DND-41 (cell line): ENCODE measurements around the gene CRTAC1.

Source experiments
- ATAC-seq: fragments of 200-7000 bp; cut with Tn5 transposase; 3 replicates; pipeline ENCODE4 v1.9.1; 2021; ENCODE audit warnings: low read depth; ENCODE audit not compliant: insufficient read depth
- DNase-seq: peaks from one replicate; pipeline ENCODE4 v3.0.0-alpha.2; 2020
- H2AFZ ChIP-seq: 2 replicates; pipeline ENCODE4 v1.6.0; 2012; ENCODE audit warnings: low read depth, low read length
- H3K27ac ChIP-seq: 2 replicates; pipeline ENCODE4 v1.5.1; 2012; ENCODE audit warnings: low read length, inconsistent platforms
- H3K27me3 ChIP-seq: fragments of 200-600 bp; sonication (generic); 2 replicates; pipeline ENCODE4 v1.6.0; 2012; ENCODE audit warnings: low read length, mild to moderate bottlenecking, inconsistent platforms; ENCODE audit not compliant: insufficient read depth, poor library complexity
- H3K36me3 ChIP-seq: 2 replicates; pipeline ENCODE4 v1.5.1; 2012; ENCODE audit warnings: low read length, inconsistent platforms; ENCODE audit not compliant: insufficient read depth
- H3K4me1 ChIP-seq: 2 replicates; pipeline ENCODE4 v1.5.1; 2012; ENCODE audit warnings: mild to moderate bottlenecking, low read length; ENCODE audit not compliant: insufficient read depth
- H3K4me2 ChIP-seq: 2 replicates; pipeline ENCODE4 v1.6.0; 2012; ENCODE audit warnings: mild to moderate bottlenecking, moderate library complexity, low read length, inconsistent platforms; ENCODE audit not compliant: insufficient read depth
- H3K4me3 ChIP-seq, 2 experiments: fragments of 200-600 bp in 1 of 2; shearing (Covaris generic) in 1 of 2; 2 replicates each; pipeline ENCODE4 v1.5.1; 2012 to 2016; ENCODE audit warnings: inconsistent platforms in 2 of 2, low read length in 2 of 2, mild to moderate bottlenecking in 2 of 2, low read depth in 1 of 2, moderate library complexity in 1 of 2
- H3K79me2 ChIP-seq: 2 replicates; pipeline ENCODE4 v1.6.0; 2012; ENCODE audit warnings: low read length, inconsistent platforms; ENCODE audit not compliant: insufficient read depth
- H3K9ac ChIP-seq: 2 replicates; pipeline ENCODE4 v1.6.0; 2012; ENCODE audit warnings: low read depth, mild to moderate bottlenecking, inconsistent platforms, low read length, moderate library complexity
- H3K9me3 ChIP-seq: 2 replicates; pipeline ENCODE4 v1.5.1; 2012; ENCODE audit warnings: low read length, moderate library complexity, mild to moderate bottlenecking, inconsistent platforms; ENCODE audit not compliant: insufficient read depth, severe bottlenecking
- H4K20me1 ChIP-seq: 2 replicates; pipeline ENCODE4 v1.6.0; 2012; ENCODE audit warnings: low read length; ENCODE audit not compliant: insufficient read depth
- CTCF ChIP-seq: IDR thresholded peaks from 2 replicates; pipeline ENCODE4 v1.5.1; 2012; ENCODE audit warnings: borderline replicate concordance, low read length, moderate library complexity, mild to moderate bottlenecking; ENCODE audit not compliant: poor library complexity, severe bottlenecking; ENCODE audit errors: extremely low read depth
- EZH2 ChIP-seq: IDR thresholded peaks from 3 replicates; pipeline ENCODE4 v1.6.1; 2012; ENCODE audit warnings: borderline replicate concordance, low read depth, mild to moderate bottlenecking, moderate library complexity, low read length, inconsistent platforms; ENCODE audit not compliant: severe bottlenecking

The CRTAC1 gene

GRCh38 chr10:97896756-97897358, 133.6 kb downstream of the CRTAC1 start:
- Histone ChIP-seq H3K27me3 (peaks cover 7% of the 10 kb centered on the region), H3K4me2 (no peak overlapping the region), H3K27ac (no peak overlapping the region), H3K4me1 (no peaks in the 10 kb centered on the region), H3K9ac (no peak overlapping the region), H2AFZ (no peak overlapping the region), H3K79me2 (no peaks in the 10 kb centered on the region), H4K20me1 (peaks cover 5% of the 10 kb centered on the region; the same call in 1 of the 2 replicates), H3K36me3 (no peaks in the 10 kb centered on the region), H3K9me3 (no peaks in the 10 kb centered on the region), H3K4me3 (no peak overlapping the region)
- no peak for ATAC-seq
- no peak for TF ChIP-seq EZH2
- no peak for TF ChIP-seq CTCF
- DNase-seq = no peak

GRCh38 chr10:97895915-97896314, 134.5 kb downstream of the CRTAC1 start:
- ATAC-seq (no peak), DNase-seq (no peak)
- H3K4me2 ChIP-seq = no peak overlapping the region
- H3K9ac ChIP-seq = no peak overlapping the region
- H3K4me3 ChIP-seq = no peak overlapping the region
- no peaks in the 10 kb centered on the region for H3K4me1 ChIP-seq
- H3K27ac ChIP-seq = no peak overlapping the region
- H3K27me3 ChIP-seq = peaks cover 7% of the 10 kb centered on the region
- H3K9me3 ChIP-seq = no peaks in the 10 kb centered on the region
- TF ChIP-seq CTCF (no peak), EZH2 (no peak)
- no peaks in the 10 kb centered on the region for H3K36me3 ChIP-seq
- H4K20me1 ChIP-seq = peaks cover 4% of the 10 kb centered on the region; the same call in 1 of the 2 replicates
- H2AFZ ChIP-seq = no peak overlapping the region
- no peaks in the 10 kb centered on the region for H3K79me2 ChIP-seq

- no peak overlapping the region for H3K4me2 ChIP-seq
- H2AFZ ChIP-seq = no peak overlapping the region
- no peak overlapping the region for H3K27ac ChIP-seq
- ATAC-seq (no peak), DNase-seq (no peak)
- no peak overlapping the region for H3K9ac ChIP-seq
- peaks cover 7% of the 10 kb centered on the region for H3K27me3 ChIP-seq
- TF ChIP-seq CTCF (no peak), EZH2 (no peak)
- H3K9me3 ChIP-seq = no peaks in the 10 kb centered on the region
- H3K4me1 ChIP-seq = no peaks in the 10 kb centered on the region
- no peaks in the 10 kb centered on the region for H3K36me3 ChIP-seq
- H3K4me3 ChIP-seq = no peak overlapping the region
- H3K79me2 ChIP-seq = no peaks in the 10 kb centered on the region
- H4K20me1 ChIP-seq = peaks cover 4% of the 10 kb centered on the region; the same call in 1 of the 2 replicates
These were observed 135.3 kb downstream of the CRTAC1 start for GRCh38 chr10:97895084-97895483.

GRCh38 chr10:97894092-97894491, 136.3 kb downstream of the CRTAC1 start:
- TF ChIP-seq EZH2 = no peak
- TF ChIP-seq CTCF = no peak
- no peaks in the 10 kb centered on the region; the same call in 1 of the 2 replicates for H3K4me1 ChIP-seq
- H3K36me3 ChIP-seq = no peaks in the 10 kb centered on the region
- peaks cover 5% of the 10 kb centered on the region for H3K27me3 ChIP-seq
- H3K4me3 ChIP-seq = no peak overlapping the region
- H4K20me1 ChIP-seq = peaks cover 4% of the 10 kb centered on the region; the same call in 1 of the 2 replicates
- no peak overlapping the region for H2AFZ ChIP-seq
- no peak for DNase-seq
- no peak overlapping the region for H3K27ac ChIP-seq
- H3K9ac ChIP-seq = no peak overlapping the region
- no peak for ATAC-seq
- no peak overlapping the region for H3K4me2 ChIP-seq
- H3K9me3 ChIP-seq = no peaks in the 10 kb centered on the region
- no peaks in the 10 kb centered on the region for H3K79me2 ChIP-seq
